ENCODE data around the gene CFAP46.
"Not testable (repeated sequence)": the region's sequence is repeated elsewhere in the genome, so short reads cannot be mapped to it uniquely, and the experiment has no call there.

Gene CFAP46

GRCh38 chr10:132827861-132828539, 114.4 kb downstream of the CFAP46 start:
- no peak for DNase-seq (ENCODE audit: low read depth, low spot score)

GRCh38 chr10:132827423-132827789, 115.0 kb downstream of the CFAP46 start:
- DNase-seq (ENCODE audit: low read depth, low spot score) = no peak

DNA sequence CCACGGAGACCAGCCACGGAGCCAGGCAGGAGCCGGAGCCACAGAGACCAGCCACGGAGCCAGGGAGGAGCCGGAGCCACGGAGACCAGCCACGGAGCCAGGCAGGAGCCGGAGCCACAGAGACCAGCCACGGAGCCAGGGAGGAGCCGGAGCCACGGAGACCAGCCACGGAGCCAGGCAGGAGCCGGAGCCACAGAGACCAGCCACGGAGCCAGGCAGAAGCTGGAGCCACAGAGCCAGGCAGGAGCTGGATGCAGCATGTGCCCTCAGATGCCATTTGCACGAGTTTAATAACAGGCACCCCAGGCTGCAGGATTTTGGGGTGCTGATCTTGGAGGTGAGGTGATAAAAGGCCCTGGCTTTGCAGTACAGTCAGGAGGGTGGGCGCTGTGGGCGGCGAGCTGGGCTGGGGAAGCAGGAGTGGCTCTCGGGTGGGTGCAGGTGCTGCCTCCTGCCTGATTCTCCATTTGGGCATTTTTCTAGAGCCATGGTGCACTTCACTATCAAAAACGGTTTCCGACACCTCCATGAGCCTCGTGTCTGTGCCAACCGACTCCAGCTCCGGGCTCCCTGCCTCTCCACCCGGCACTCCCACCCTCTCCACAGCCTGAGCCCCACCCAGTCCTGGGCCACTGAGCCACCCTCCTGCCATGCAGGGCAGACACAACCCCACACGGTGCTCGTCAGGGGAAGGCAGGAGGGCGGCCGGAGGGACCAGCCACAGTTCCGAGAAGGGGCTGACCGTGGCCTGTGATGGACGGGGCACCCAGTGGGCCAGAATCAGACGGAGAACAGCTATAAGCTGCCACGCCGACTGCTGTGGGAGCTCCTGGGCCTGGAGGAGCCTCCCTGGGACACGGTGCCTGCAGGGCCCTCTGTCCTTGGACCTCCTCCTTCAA, 115.6 kb downstream of the CFAP46 start:
- no peak for DNase-seq (ENCODE audit: low read depth, low spot score)

- DNase-seq (ENCODE audit: low read depth, low spot score) = not testable (repeated sequence)
Observed at GRCh38 chr10:132825783-132826523, 116.4 kb downstream of the CFAP46 start.

DNA sequence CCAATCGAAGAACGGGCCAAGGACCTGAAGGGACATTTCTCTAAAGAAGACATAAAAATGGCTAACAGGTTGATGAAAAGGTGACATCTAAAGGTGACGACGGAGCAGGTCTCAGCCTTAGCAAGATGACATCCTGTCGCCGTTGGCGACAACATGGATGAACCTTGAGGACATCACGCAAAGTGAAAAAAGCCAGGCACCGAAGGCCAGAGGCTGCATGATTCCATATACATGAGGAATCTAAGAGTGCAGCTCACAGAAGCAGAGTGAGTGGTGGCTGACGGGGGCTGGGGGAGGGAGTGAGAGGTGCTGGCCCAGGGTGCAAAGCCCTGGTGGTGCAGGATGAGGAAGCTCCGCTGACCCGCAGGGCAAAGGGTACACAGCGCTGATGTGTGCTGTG, 122.3 kb downstream of the CFAP46 start:
- no peak for DNase-seq (ENCODE audit: low read depth, low spot score)

DNA sequence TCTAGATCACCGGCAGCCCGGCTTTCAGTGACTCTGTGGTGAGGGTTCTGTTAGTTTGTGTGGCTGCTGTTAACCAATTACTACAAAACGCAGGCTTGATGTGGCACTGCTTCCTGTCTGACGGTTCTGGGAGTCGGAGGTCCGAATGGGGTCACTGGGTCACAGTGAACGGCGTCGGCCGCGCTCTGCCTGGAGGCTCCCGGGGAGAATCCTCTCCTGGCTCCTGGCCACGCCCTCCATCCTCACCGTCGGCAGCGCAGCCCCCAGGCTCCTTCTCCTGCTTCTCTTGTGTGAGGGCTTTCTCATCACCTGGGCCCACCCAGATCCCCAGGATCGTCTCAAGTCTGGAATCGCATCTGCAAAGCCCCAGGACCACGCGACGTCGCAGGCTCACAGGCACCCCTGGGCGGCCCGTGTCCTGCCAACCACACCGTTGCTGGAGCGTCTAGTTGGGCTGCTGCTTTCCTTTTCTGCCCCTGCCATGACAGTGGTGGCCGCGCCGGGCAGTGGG, 124.6 kb downstream of the CFAP46 start:
- no peak for DNase-seq (ENCODE audit: low read depth, low spot score)

GRCh38 chr10:132816718-132817117, 125.7 kb downstream of the CFAP46 start:
- no peak for DNase-seq (ENCODE audit: low read depth, low spot score)

GRCh38 chr10:132815168-132815857, 127.1 kb downstream of the CFAP46 start:
- no peak for DNase-seq (ENCODE audit: low read depth, low spot score)

DNA sequence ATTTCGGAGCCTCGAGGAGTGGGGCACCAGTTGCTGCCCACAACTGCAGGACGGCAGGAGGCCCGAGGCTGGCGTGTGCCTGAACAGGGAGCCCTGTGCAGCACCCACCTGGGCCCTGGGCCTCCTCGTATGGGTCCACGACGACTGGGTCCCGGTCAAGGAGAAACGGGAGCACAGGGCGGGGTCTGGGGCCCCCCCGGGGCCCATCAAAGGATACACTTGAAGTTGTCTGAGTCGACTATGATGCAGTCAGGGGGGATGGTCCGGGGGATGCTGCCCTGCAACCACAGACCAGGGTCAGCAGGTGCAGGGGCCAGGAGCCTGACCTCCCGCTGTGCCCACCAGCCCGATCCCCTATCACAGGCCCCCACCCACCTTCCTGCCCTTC, 127.9 kb downstream of the CFAP46 start:
- no peak for DNase-seq (ENCODE audit: low read depth, low spot score)

DNA sequence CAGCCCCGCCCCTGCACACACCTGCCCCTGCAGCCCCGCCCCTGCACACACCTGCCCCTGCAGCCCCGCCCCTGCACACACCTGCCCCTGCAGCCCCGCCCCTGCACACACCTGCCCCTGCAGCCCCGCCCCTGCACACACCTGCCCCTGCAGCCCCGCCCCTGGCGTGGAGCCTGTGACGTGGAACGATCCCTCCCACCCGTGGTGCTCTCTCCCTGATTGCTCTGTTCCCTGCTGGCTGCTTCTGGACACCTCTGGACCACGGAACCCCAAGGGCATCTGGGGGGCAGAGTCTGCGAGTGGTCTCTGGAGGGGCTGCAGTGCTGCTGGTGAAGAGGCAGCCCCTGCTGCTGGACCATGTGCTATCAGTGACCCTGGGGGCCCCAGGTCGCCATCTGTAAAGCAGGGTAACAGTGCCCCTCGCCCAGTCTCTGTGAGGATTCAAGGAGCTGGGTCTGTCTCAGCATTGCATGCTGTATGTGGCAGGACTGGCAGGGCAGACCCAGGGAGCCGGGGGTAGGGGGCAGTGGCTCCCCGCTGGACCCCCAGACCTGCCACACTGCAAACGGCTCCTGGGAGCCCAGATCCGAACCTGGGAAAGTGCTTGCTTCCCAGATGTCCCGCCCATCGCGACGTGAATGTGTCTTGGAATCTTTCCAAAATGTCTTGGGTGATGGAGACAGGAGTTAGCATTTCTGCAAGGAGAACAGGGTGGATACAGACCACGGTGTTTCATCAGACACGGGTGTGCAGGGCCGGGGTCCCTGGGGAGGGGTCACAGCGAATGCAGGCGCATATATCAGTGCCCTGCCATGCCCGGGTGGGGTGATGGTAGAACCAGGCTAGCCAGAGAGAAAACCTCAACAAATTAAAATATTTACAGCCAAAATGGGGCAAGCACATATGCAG, 128.6 kb downstream of the CFAP46 start:
- no peak for DNase-seq (ENCODE audit: low read depth, low spot score)

GRCh38 chr10:132813001-132813401, 129.4 kb downstream of the CFAP46 start:
- DNase-seq (ENCODE audit: low read depth, low spot score) = no peak

- DNase-seq (ENCODE audit: low read depth, low spot score) = no peak
Observed at GRCh38 chr10:132812520-132812919, 129.8 kb downstream of the CFAP46 start.

DNA sequence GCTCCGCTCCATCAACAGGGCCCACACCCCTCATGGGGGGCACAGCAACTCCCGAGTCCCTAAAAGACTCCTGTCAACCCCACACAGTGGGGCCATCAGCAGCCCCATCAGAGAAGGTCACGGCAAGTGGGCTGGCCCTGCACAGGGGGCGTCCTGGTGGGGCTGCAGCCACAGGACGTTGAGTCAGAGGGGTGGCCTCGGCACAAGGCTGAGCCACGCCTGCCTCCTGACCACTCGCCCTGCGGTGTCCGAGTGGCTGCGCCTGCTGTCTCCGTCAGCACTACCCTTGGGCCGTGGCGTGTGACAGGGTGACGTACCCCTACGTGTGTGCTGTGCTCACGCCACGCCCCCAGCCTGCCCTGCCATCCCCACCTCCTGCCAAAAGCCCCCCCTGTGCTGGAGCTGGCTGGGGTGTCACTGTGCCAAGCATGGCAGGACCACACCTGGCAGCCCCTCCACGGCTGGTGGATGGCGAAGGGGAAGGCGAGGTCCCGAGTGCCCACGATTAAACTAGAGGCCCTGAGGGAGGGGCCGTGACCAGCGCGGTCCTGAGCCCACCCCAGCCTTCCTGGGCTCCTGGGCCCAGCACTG, 130.4 kb downstream of the CFAP46 start:
- DNase-seq (ENCODE audit: low read depth, low spot score) = no peak

DNA sequence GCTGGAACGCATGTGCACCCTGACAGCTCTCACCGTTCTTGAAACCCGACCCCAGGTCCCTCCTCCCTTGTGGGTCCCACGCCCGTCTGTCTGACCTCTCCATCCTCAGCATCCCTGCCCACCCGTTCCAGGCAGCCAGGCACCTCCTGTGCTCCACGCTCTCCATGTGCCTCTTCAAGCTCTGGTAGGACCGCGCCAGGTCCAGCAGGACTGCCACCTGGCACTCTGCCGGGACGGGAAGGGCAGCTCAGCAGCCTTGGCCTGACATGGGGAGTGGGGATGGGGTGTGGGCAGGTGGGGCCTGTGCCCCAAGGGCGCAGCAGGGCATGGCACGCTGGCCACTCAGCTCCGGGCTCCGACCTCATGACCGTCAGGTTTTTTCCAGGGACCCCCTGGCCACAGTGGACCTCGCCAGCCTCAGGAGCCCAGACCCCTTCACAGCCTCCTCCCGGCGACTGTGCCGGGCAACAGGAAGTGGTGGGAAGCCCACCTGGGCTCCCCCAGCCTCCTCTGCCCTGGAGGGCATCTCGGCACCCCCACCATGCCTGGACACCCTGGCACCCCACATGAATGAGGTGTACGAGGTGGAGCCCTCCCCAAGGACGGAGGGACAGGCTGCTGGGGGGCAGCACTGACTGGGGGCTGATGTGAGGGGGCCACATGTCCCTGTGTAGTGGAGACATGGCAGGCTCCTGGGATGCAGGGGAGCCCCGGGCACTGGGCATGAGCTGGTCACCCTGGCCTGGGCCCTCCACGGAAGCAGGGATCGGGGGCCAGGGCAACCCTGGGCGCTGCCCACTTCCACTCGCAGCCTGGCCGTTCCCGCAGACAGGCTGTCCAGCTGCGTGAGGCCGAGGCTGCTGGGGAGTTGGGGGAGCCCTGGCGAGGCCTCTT, 131.3 kb downstream of the CFAP46 start:
- DNase-seq (ENCODE audit: low read depth, low spot score) = no peak

DNA sequence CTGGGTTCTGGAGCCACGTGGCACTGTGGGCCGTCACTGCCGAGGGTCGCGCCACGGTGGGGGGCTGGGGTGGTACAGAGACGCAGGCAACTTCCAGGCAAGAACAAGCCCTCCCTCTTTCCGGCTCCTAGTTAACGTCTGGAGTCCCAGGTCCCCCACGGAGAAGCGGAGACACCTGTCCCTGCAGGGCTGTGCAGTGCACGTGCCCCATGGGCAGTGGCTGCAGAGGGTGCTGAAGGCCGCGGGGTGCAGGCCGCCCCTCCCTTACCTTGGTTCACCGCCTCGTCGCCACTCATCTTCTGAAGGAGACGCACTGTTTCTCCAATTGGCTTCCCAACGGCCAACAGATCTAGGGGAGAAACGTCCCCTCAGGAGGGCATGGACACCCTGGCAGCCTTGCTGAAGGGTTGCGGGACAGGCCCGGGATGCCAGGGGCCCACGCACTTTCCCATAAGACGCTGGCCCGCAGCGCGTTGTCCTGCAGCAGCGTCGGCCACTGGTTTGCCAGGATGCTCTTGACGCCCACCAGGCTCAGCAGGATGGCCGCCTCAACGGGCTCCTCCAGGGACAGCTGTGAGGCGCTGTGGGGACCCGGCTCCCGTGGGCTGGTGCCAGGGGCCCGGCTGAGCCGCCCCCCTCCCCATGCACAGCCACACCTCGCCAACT, 132.1 kb downstream of the CFAP46 start:
- DNase-seq (ENCODE audit: low read depth, low spot score) = no peak

GRCh38 chr10:132809232-132810140, 132.9 kb downstream of the CFAP46 start:
- DNase-seq (ENCODE audit: low read depth, low spot score) = no peak
